ENCODE data around the gene SEC24C. TPM values are rescaled to one million over a fixed set of nuclear protein-coding genes. Genes with fewer than 3 reads are reported as not detected.
"Not testable (repeated sequence)": the region's sequence is repeated elsewhere in the genome, so short reads cannot be mapped to it uniquely, and the experiment has no call there.

Gene SEC24C
- polyA plus RNA-seq, 2 donors: 38.8 to 46.8 TPM

- 83 to 87% methylated on average over 17 of the region's 17 CpGs for WGBS, 2 donors
These were observed 44.9 kb downstream of the SEC24C start for GRCh38 chr10:73788864-73789658.

GRCh38 chr10:73789659-73790055, 45.5 kb downstream of the SEC24C start:
- H3K4me3 ChIP-seq (ENCODE audit: low read depth in 1 of 2, low read length in 2 of 2): no peak overlapping the region
- no peaks in the 10 kb centered on the region for H3K9me3 ChIP-seq (ENCODE audit: control insufficient read depth in 2 of 2, insufficient read depth in 1 of 2, low read depth in 1 of 2, low read length in 1 of 2)
- H3K36me3 ChIP-seq (ENCODE audit: control insufficient read depth in 2 of 2, insufficient read depth in 2 of 2, low read length in 1 of 2): peaks cover 40 to 54% of the 10 kb centered on the region in 2 donors
- H3K27ac ChIP-seq (ENCODE audit: low read depth in 2 of 2, low read length in 1 of 2): no peak overlapping the region
- no peaks in the 10 kb centered on the region for H3K27me3 ChIP-seq (ENCODE audit: control insufficient read depth in 1 of 2, insufficient read depth in 2 of 2, low read length in 2 of 2)
- peaks cover 4% of the 10 kb centered on the region in 2 donors for H3K4me1 ChIP-seq (ENCODE audit: control insufficient read depth in 2 of 2, insufficient read depth in 2 of 2, low read length in 1 of 2)
- 87 to 91% methylated on average over 10 of the region's 10 CpGs for WGBS, 2 donors

More at GRCh38 chr10:73788864-73789658, 44.9 kb downstream of the SEC24C start:
- Histone ChIP-seq H3K4me1 (ENCODE audit: control insufficient read depth in 2 of 2, insufficient read depth in 2 of 2, low read length in 1 of 2) (peaks cover 4% of the 10 kb centered on the region in 2 donors), H3K9me3 (ENCODE audit: control insufficient read depth in 2 of 2, insufficient read depth in 1 of 2, low read depth in 1 of 2, low read length in 1 of 2) (no peaks in the 10 kb centered on the region), H3K27ac (ENCODE audit: low read depth in 2 of 2, low read length in 1 of 2) (no peak overlapping the region), H3K27me3 (ENCODE audit: control insufficient read depth in 1 of 2, insufficient read depth in 2 of 2, low read length in 2 of 2) (no peaks in the 10 kb centered on the region), H3K4me3 (ENCODE audit: low read depth in 1 of 2, low read length in 2 of 2) (no peak overlapping the region), H3K36me3 (ENCODE audit: control insufficient read depth in 2 of 2, insufficient read depth in 2 of 2, low read length in 1 of 2) (peaks cover 36 to 48% of the 10 kb centered on the region in 2 donors)

- Histone ChIP-seq H3K4me1 (ENCODE audit: control insufficient read depth in 2 of 2, insufficient read depth in 2 of 2, low read length in 1 of 2) (peaks cover 4% of the 10 kb centered on the region in 2 donors), H3K36me3 (ENCODE audit: control insufficient read depth in 2 of 2, insufficient read depth in 2 of 2, low read length in 1 of 2) (peaks cover 40 to 61% of the 10 kb centered on the region in 2 donors), H3K27ac (ENCODE audit: low read depth in 2 of 2, low read length in 1 of 2) (no peak overlapping the region), H3K9me3 (ENCODE audit: control insufficient read depth in 2 of 2, insufficient read depth in 1 of 2, low read depth in 1 of 2, low read length in 1 of 2) (no peaks in the 10 kb centered on the region), H3K27me3 (ENCODE audit: control insufficient read depth in 1 of 2, insufficient read depth in 2 of 2, low read length in 2 of 2) (no peaks in the 10 kb centered on the region), H3K4me3 (ENCODE audit: low read depth in 1 of 2, low read length in 2 of 2) (no peak overlapping the region)
- 91 to 93% methylated on average over 22 of the region's 22 CpGs for WGBS, 2 donors
These were observed 46.9 kb downstream of the SEC24C start for GRCh38 chr10:73790886-73791625.

GRCh38 chr10:73791871-73792400, 47.8 kb downstream of the SEC24C start:
- Histone ChIP-seq H3K9me3 (ENCODE audit: control insufficient read depth in 2 of 2, insufficient read depth in 1 of 2, low read depth in 1 of 2, low read length in 1 of 2) (no peaks in the 10 kb centered on the region), H3K27ac (ENCODE audit: low read depth in 2 of 2, low read length in 1 of 2) (no peak overlapping the region), H3K36me3 (ENCODE audit: control insufficient read depth in 2 of 2, insufficient read depth in 2 of 2, low read length in 1 of 2) (peaks cover 45 to 66% of the 10 kb centered on the region in 2 donors), H3K27me3 (ENCODE audit: control insufficient read depth in 1 of 2, insufficient read depth in 2 of 2, low read length in 2 of 2) (no peaks in the 10 kb centered on the region), H3K4me3 (ENCODE audit: low read depth in 1 of 2, low read length in 2 of 2) (no peak overlapping the region), H3K4me1 (ENCODE audit: control insufficient read depth in 2 of 2, insufficient read depth in 2 of 2, low read length in 1 of 2) (peaks cover 0 to 4% of the 10 kb centered on the region in 2 donors)
- WGBS, 2 donors: 94 to 95% methylated on average over 26 of the region's 26 CpGs

- H3K36me3 ChIP-seq (ENCODE audit: control insufficient read depth in 2 of 2, insufficient read depth in 2 of 2, low read length in 1 of 2): peaks cover 55 to 79% of the 10 kb centered on the region in 2 donors
- no peak overlapping the region for H3K27ac ChIP-seq (ENCODE audit: low read depth in 2 of 2, low read length in 1 of 2)
- peaks cover 0 to 1% of the 10 kb centered on the region in 2 donors for H3K4me1 ChIP-seq (ENCODE audit: control insufficient read depth in 2 of 2, insufficient read depth in 2 of 2, low read length in 1 of 2)
- H3K27me3 ChIP-seq (ENCODE audit: control insufficient read depth in 1 of 2, insufficient read depth in 2 of 2, low read length in 2 of 2): no peaks in the 10 kb centered on the region
- WGBS, 2 donors: 88 to 91% methylated on average over 5 of the region's 5 CpGs
- no peak overlapping the region for H3K4me3 ChIP-seq (ENCODE audit: low read depth in 1 of 2, low read length in 2 of 2)
- H3K9me3 ChIP-seq (ENCODE audit: control insufficient read depth in 2 of 2, insufficient read depth in 1 of 2, low read depth in 1 of 2, low read length in 1 of 2): no peaks in the 10 kb centered on the region
These were observed 49.3 kb downstream of the SEC24C start for GRCh38 chr10:73793456-73793855.

- H3K9me3 ChIP-seq (ENCODE audit: control insufficient read depth in 2 of 2, insufficient read depth in 1 of 2, low read depth in 1 of 2, low read length in 1 of 2); H3K27me3 ChIP-seq (ENCODE audit: control insufficient read depth in 1 of 2, insufficient read depth in 2 of 2, low read length in 2 of 2); H3K4me3 ChIP-seq (ENCODE audit: low read depth in 1 of 2, low read length in 2 of 2); H3K4me1 ChIP-seq (ENCODE audit: control insufficient read depth in 2 of 2, insufficient read depth in 2 of 2, low read length in 1 of 2); H3K27ac ChIP-seq (ENCODE audit: low read depth in 2 of 2, low read length in 1 of 2): not testable (repeated sequence)
- peaks cover 45 to 80% of the 10 kb centered on the region in 2 donors for H3K36me3 ChIP-seq (ENCODE audit: control insufficient read depth in 2 of 2, insufficient read depth in 2 of 2, low read length in 1 of 2)
- WGBS, 2 donors: 87 to 88% methylated on average over 10 of the region's 10 CpGs
These were observed 51.3 kb downstream of the SEC24C start for GRCh38 chr10:73795491-73795890.

- H3K36me3 ChIP-seq (ENCODE audit: control insufficient read depth in 2 of 2, insufficient read depth in 2 of 2, low read length in 1 of 2): peaks cover 47 to 79% of the 10 kb centered on the region in 2 donors
- 97 to 98% methylated on average over 8 of the region's 8 CpGs for WGBS, 2 donors
- not testable (repeated sequence) for H3K9me3 ChIP-seq (ENCODE audit: control insufficient read depth in 2 of 2, insufficient read depth in 1 of 2, low read depth in 1 of 2, low read length in 1 of 2); H3K27me3 ChIP-seq (ENCODE audit: control insufficient read depth in 1 of 2, insufficient read depth in 2 of 2, low read length in 2 of 2); H3K27ac ChIP-seq (ENCODE audit: low read depth in 2 of 2, low read length in 1 of 2); H3K4me1 ChIP-seq (ENCODE audit: control insufficient read depth in 2 of 2, insufficient read depth in 2 of 2, low read length in 1 of 2); H3K4me3 ChIP-seq (ENCODE audit: low read depth in 1 of 2, low read length in 2 of 2)
These were observed 51.9 kb downstream of the SEC24C start for GRCh38 chr10:73796035-73796434.

GRCh38 chr10:73796766-73797165, 52.6 kb downstream of the SEC24C start:
- H3K4me3 ChIP-seq (ENCODE audit: low read depth in 1 of 2, low read length in 2 of 2): no peak overlapping the region
- H3K27me3 ChIP-seq (ENCODE audit: control insufficient read depth in 1 of 2, insufficient read depth in 2 of 2, low read length in 2 of 2): no peaks in the 10 kb centered on the region
- peaks cover 45 to 77% of the 10 kb centered on the region in 2 donors for H3K36me3 ChIP-seq (ENCODE audit: control insufficient read depth in 2 of 2, insufficient read depth in 2 of 2, low read length in 1 of 2)
- no peak overlapping the region for H3K27ac ChIP-seq (ENCODE audit: low read depth in 2 of 2, low read length in 1 of 2)
- WGBS, 2 donors: 76 to 87% methylated on average over 5 of the region's 5 CpGs
- H3K9me3 ChIP-seq (ENCODE audit: control insufficient read depth in 2 of 2, insufficient read depth in 1 of 2, low read depth in 1 of 2, low read length in 1 of 2): no peaks in the 10 kb centered on the region
- H3K4me1 ChIP-seq (ENCODE audit: control insufficient read depth in 2 of 2, insufficient read depth in 2 of 2, low read length in 1 of 2): peaks cover 2 to 3% of the 10 kb centered on the region in 2 donors

GRCh38 chr10:73797324-73798025, 53.3 kb downstream of the SEC24C start:
- Histone ChIP-seq H3K27ac (ENCODE audit: low read depth in 2 of 2, low read length in 1 of 2) (no peak overlapping the region), H3K36me3 (ENCODE audit: control insufficient read depth in 2 of 2, insufficient read depth in 2 of 2, low read length in 1 of 2) (peaks cover 38 to 76% of the 10 kb centered on the region in 2 donors), H3K9me3 (ENCODE audit: control insufficient read depth in 2 of 2, insufficient read depth in 1 of 2, low read depth in 1 of 2, low read length in 1 of 2) (no peaks in the 10 kb centered on the region), H3K4me1 (ENCODE audit: control insufficient read depth in 2 of 2, insufficient read depth in 2 of 2, low read length in 1 of 2) (peaks cover 2 to 3% of the 10 kb centered on the region in 2 donors), H3K4me3 (ENCODE audit: low read depth in 1 of 2, low read length in 2 of 2) (no peak overlapping the region), H3K27me3 (ENCODE audit: control insufficient read depth in 1 of 2, insufficient read depth in 2 of 2, low read length in 2 of 2) (no peaks in the 10 kb centered on the region)
- WGBS, 2 donors: 87 to 92% methylated on average over 19 of the region's 19 CpGs
